Vagina (tissue), 2 donors: Measurements from ENCODE around the gene UQCR11. TPM values are rescaled to one million over a fixed set of nuclear protein-coding genes. Genes with fewer than 3 reads are reported as not detected.

ENCODE experiments used
- DNase-seq, 2 donors: peaks; one replicate each; pipeline ENCODE4 v3.0.0-alpha.2; 2017; ENCODE audit errors: extremely low spot score in 2 of 2
- H3K27ac ChIP-seq: fragments of 200-600 bp; sonication (generic); one replicate; pipeline ENCODE4 v1.5.1; 2019
- H3K27me3 ChIP-seq: fragments of 200-600 bp; sonication (generic); one replicate; pipeline ENCODE4 v1.5.1; 2019
- H3K36me3 ChIP-seq, 2 donors: fragments of 200-600 bp; sonication (generic); one replicate each; pipeline ENCODE4 v1.5.1; 2017 to 2019
- H3K4me1 ChIP-seq: fragments of 200-600 bp; sonication (generic); one replicate; pipeline ENCODE4 v1.5.1; 2019
- H3K4me3 ChIP-seq, 2 donors: fragments of 200-600 bp; sonication (generic); 1 replicate in 1 of 2; 2 replicates in 1 of 2; pipeline ENCODE4 v1.5.1; 2016 to 2019
- H3K9me3 ChIP-seq: fragments of 200-600 bp; sonication (generic); one replicate; pipeline ENCODE4 v1.5.1; 2019
- POLR2A ChIP-seq, 2 donors: fragments of 450-650 bp; IDR thresholded peaks; one replicate each; pipeline ENCODE4 v1.6.1; 2017; ENCODE audit warnings: antibody characterized with exemption in 2 of 2, mild to moderate bottlenecking in 2 of 2, moderate library complexity in 2 of 2
- POLR2AphosphoS5 ChIP-seq, 2 donors: sonication (generic); formaldehyde crosslinking; IDR thresholded peaks; one replicate each; pipeline ENCODE4 v1.9.0; 2017; ENCODE audit warnings: antibody characterized with exemption in 2 of 2, mild to moderate bottlenecking in 2 of 2, low read depth in 1 of 2; ENCODE audit not compliant: insufficient read depth in 1 of 2
- intact Hi-C: fragments of 100-400 bp; cut with DNase I; formaldehyde crosslinking; loops from one replicate; pipeline ENCODE4 v1.15.1; 2023
- total RNA-seq: library from RNA; depleted of rRNA; stranded (reverse); fragments of >200 nt; gene quantifications from one replicate; pipeline ENCODE4 v1.2.3, GENCODE V29; 2016
- TF ChIP-seq, protein P1 (sequence below), 3 experiments: fragments of 450-650 bp in 2 of 3; fragments of 200-600 bp in 1 of 3; sonication (generic) in 1 of 3; IDR thresholded peaks; one replicate each; pipeline ENCODE4 v1.5.1; 2017 to 2019; ENCODE audit warnings: antibody characterized with exemption in 3 of 3, mild to moderate bottlenecking in 2 of 3, moderate library complexity in 2 of 3

Gene UQCR11
- total RNA-seq, 1 donor from 2014 or later, result 79.8 TPM

DNA sequence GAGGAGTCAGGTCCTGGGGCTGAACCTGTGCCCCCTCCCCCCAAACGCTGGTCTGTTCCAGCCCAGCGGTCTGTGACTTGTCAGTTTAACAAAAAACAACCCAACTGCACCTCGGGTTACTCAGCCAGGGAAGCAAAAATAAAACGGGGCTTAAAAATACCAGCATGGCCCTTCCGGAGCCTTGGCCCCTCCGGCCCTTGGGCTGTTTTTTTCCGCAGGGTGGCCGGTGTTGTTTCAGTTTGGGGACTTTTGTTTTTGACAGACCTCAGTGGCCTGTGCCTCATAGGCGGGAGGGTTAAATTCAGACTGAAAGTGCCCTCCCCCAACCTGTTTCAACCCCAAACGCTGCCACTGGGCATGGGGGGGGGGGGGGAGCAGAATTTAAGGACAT, 43.2 kb upstream of the UQCR11 start:
- DNase-seq, result no peak
- Histone ChIP-seq H3K27me3 (no peaks in the 10 kb centered on the region), H3K4me3 (no peak overlapping the region), H3K9me3 (no peaks in the 10 kb centered on the region), H3K27ac (no peak overlapping the region), H3K4me1 (peaks cover 27% of the 10 kb centered on the region), H3K36me3 (peaks cover 0 to 4% of the 10 kb centered on the region in 2 donors)
- intact Hi-C loops, result no loop called here
- no peak for TF ChIP-seq POLR2AphosphoS5 (IDR thresholded peaks at IDR 0.05; ENCODE audit: insufficient read depth in 1 of 2, low read depth in 1 of 2)
- no peak for TF ChIP-seq POLR2A (IDR thresholded peaks at IDR 0.05)
- TF ChIP-seq, protein P1, sequence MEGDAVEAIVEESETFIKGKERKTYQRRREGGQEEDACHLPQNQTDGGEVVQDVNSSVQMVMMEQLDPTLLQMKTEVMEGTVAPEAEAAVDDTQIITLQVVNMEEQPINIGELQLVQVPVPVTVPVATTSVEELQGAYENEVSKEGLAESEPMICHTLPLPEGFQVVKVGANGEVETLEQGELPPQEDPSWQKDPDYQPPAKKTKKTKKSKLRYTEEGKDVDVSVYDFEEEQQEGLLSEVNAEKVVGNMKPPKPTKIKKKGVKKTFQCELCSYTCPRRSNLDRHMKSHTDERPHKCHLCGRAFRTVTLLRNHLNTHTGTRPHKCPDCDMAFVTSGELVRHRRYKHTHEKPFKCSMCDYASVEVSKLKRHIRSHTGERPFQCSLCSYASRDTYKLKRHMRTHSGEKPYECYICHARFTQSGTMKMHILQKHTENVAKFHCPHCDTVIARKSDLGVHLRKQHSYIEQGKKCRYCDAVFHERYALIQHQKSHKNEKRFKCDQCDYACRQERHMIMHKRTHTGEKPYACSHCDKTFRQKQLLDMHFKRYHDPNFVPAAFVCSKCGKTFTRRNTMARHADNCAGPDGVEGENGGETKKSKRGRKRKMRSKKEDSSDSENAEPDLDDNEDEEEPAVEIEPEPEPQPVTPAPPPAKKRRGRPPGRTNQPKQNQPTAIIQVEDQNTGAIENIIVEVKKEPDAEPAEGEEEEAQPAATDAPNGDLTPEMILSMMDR (IDR thresholded peaks at IDR 0.05), result no peak

DNA sequence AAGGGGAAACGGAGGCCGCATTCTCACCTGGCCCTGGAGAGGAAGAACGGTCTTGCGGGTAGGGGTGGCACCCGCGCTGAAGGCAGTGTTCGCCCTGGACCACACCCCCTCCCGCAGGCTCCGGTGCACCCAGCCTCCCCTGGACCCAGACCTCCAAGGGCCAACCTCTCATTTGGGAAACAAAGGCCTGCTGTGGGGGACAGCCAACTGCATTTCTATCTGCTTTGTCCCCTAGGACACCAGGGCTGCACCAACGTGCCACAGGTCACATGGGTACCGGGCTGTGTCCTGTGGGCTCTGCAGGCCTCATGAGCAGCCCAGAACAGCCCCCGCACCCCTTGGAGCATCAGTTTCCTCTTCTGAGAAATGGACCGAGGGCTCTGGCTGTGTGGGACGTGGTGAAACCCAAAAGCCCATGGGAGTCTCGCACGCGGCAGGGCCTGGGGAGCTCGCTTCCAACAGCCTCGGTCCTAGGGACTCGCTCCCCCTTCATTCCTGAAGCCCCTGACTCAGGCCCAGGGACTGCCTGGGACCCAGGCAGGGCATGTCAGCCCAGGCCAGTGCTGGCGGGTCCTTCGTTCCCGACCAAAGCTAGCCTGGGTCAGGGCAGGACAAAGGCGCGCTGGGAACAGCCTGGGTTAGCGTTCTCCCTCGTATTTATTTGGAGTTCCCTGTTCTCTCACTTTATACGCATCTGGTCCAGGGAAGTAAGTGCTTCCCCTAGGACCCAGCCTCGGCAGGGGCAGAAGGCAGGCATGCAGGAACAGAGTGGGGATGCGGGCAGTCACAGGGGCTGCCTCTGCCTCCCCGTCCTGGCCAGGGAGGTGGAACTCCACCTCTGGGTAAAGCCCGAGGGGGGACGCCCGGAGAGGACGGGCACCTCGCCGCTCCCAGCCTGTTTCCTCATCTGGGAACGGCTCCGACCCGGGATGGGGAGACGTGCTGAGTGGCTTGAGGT, 42.5 kb upstream of the UQCR11 start:
- TF ChIP-seq POLR2AphosphoS5 (IDR thresholded peaks at IDR 0.05; ENCODE audit: insufficient read depth in 1 of 2, low read depth in 1 of 2) (no peak), POLR2A (IDR thresholded peaks at IDR 0.05) (no peak)
- TF ChIP-seq, protein P1 (IDR thresholded peaks at IDR 0.05), result no peak
- H3K27ac ChIP-seq, result no peak overlapping the region
- no peaks in the 10 kb centered on the region for H3K9me3 ChIP-seq
- DNase-seq, result no peak
- no peak overlapping the region for H3K4me3 ChIP-seq
- intact Hi-C loops, result no loop called here
- H3K4me1 ChIP-seq, result peaks cover 23% of the 10 kb centered on the region
- H3K36me3 ChIP-seq, result peaks cover 0 to 4% of the 10 kb centered on the region in 2 donors
- H3K27me3 ChIP-seq, result no peaks in the 10 kb centered on the region

DNA sequence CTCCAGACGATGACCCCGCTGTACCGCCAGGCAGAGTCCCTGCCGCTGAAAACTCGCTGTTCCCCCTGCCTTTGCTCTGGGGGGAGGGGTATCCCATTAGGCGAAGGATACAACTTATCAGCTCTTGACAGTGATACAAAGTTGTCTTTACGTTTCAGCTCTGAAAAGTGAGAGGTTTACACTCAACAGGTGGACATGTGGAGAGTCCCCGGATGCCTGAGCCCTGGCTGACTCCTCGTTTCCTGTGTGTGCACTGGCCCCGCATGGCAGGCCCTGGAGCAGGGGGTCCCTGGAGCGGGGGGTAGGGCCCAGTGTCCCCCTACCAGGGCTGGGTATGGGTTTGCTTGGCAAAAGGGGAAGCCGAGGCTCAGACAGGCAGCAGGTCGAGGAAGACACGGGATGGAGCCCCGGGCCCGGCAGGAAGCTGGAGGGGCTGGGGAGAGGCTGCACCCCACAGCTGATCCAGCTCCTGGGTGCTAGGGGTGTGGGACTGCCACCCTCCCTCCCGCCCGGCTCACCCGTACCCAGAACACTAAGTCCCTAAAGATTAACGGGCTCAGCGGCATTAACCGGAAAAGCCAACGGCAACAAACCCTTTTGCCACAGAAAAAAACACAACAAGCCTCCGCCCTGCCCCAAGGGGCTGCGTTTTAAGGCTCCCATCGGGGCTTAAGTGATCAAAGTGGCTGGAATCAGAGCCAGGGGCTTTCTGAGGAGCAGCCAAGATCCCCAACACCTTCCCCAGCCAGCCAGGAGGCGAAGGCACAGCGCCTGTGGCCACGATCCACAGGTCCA, 41.6 kb upstream of the UQCR11 start:
- TF ChIP-seq POLR2AphosphoS5 (IDR thresholded peaks at IDR 0.05; ENCODE audit: insufficient read depth in 1 of 2, low read depth in 1 of 2) (no peak), POLR2A (IDR thresholded peaks at IDR 0.05) (no peak)
- TF ChIP-seq, protein P1 (IDR thresholded peaks at IDR 0.05), result no peak
- DNase-seq, result no peak
- Histone ChIP-seq H3K4me3 (no peak overlapping the region), H3K9me3 (no peaks in the 10 kb centered on the region), H3K27ac (no peak overlapping the region), H3K4me1 (peaks cover 23% of the 10 kb centered on the region), H3K27me3 (no peaks in the 10 kb centered on the region), H3K36me3 (peaks cover 0 to 4% of the 10 kb centered on the region in 2 donors)
- intact Hi-C loops, result no loop called here

DNA sequence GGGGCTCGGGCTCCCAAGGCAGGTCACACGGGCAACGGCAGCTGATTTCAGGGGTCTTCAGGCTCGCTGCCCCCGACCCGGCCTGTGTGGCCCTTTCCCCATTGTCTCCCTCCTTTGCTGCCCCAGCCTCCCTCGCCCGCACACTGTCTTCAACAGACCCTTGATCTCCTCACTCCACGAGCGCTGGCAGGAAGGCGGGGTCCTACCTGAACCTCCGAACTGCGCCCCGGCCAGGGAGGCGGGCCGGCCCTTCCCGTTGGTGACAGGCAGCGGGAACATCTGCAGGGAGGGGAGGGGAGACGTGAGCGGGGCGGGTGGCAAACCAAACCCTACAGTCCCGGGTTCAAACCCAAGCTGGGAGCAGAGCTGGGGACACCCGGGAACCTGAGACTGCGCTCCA, 40.9 kb upstream of the UQCR11 start:
- H3K9me3 ChIP-seq, result no peaks in the 10 kb centered on the region
- intact Hi-C loops, result no loop called here
- peaks cover 20% of the 10 kb centered on the region for H3K4me1 ChIP-seq
- H3K27ac ChIP-seq, result no peak overlapping the region
- no peaks in the 10 kb centered on the region for H3K27me3 ChIP-seq
- TF ChIP-seq POLR2AphosphoS5 (IDR thresholded peaks at IDR 0.05; ENCODE audit: insufficient read depth in 1 of 2, low read depth in 1 of 2) (no peak), POLR2A (IDR thresholded peaks at IDR 0.05) (no peak)
- TF ChIP-seq, protein P1 (IDR thresholded peaks at IDR 0.05), result no peak
- H3K36me3 ChIP-seq, result peaks cover 0 to 9% of the 10 kb centered on the region in 2 donors
- DNase-seq, result no peak
- no peak overlapping the region for H3K4me3 ChIP-seq
